Neural progenitor cell (in vitro differentiated cells): ENCODE results near the gene IBA57. TPM values are rescaled to one million over a fixed set of nuclear protein-coding genes. Genes with fewer than 3 reads are reported as not detected.

Experiments
- DNase-seq: peaks from one replicate; pipeline ENCODE4 v3.0.0-alpha.2; 2016; ENCODE audit warnings: low spot score
- H2AFZ ChIP-seq: fragments of 200-600 bp; sonication (generic); replicated peaks from 2 replicates; pipeline ENCODE4 v1.6.1; 2016; ENCODE audit warnings: antibody characterized with exemption
- H3F3A ChIP-seq: fragments of 200-600 bp; sonication (generic); 2 replicates; pipeline ENCODE4 v1.6.1; 2016; ENCODE audit warnings: antibody characterized with exemption, low read depth
- H3K27ac ChIP-seq: fragments of 200-600 bp; sonication (generic); 2 replicates; pipeline ENCODE4 v1.5.1; 2016; ENCODE audit warnings: mild to moderate bottlenecking
- H3K27me3 ChIP-seq: fragments of 200-600 bp; sonication (generic); 2 replicates; pipeline ENCODE4 v1.6.1; 2016; ENCODE audit warnings: mild to moderate bottlenecking, moderate library complexity
- H3K36me3 ChIP-seq: fragments of 200-600 bp; sonication (generic); 2 replicates; pipeline ENCODE4 v1.5.1; 2016
- H3K4me1 ChIP-seq: fragments of 200-600 bp; sonication (generic); 2 replicates; pipeline ENCODE4 v1.6.1; 2016; ENCODE audit warnings: mixed run types
- H3K4me2 ChIP-seq: fragments of 200-600 bp; sonication (generic); 2 replicates; pipeline ENCODE4 v1.6.1; 2016
- H3K4me3 ChIP-seq: fragments of 200-600 bp; sonication (generic); 2 replicates; pipeline ENCODE4 v1.5.1; 2016
- H3K79me2 ChIP-seq: fragments of 200-600 bp; sonication (generic); 2 replicates; pipeline ENCODE4 v1.6.1; 2016; ENCODE audit warnings: low read depth
- H3K9ac ChIP-seq: fragments of 200-600 bp; sonication (generic); 2 replicates; pipeline ENCODE4 v1.6.1; 2016
- H3K9me3 ChIP-seq: fragments of 200-600 bp; sonication (generic); 2 replicates; pipeline ENCODE4 v1.5.1; 2016; ENCODE audit warnings: low read depth
- H4K20me1 ChIP-seq: fragments of 200-600 bp; sonication (generic); 2 replicates; pipeline ENCODE4 v1.6.1; 2016; ENCODE audit warnings: low read depth
- H3K27ac Mint-ChIP-seq: 3 replicates; pipeline ENCODE4 v1.8.0; 2021; ENCODE audit warnings: mixed read lengths
- H3K27me3 Mint-ChIP-seq: 2 replicates; pipeline ENCODE4 v1.8.0; 2022; ENCODE audit warnings: low read depth, mild to moderate bottlenecking, inconsistent platforms, moderate library complexity, mixed read lengths; ENCODE audit not compliant: insufficient read depth
- H3K36me3 Mint-ChIP-seq: 3 replicates; pipeline ENCODE4 v1.8.0; 2021; ENCODE audit warnings: mixed read lengths
- H3K4me1 Mint-ChIP-seq: 3 replicates; pipeline ENCODE4 v1.8.0; 2021; ENCODE audit warnings: mixed read lengths
- H3K4me3 Mint-ChIP-seq: 3 replicates; pipeline ENCODE4 v1.8.0; 2021; ENCODE audit warnings: mild to moderate bottlenecking, moderate library complexity, mixed read lengths
- H3K9me3 Mint-ChIP-seq: 3 replicates; pipeline ENCODE4 v1.8.0; 2020; ENCODE audit warnings: mixed read lengths
- EZH2 ChIP-seq: fragments of 200-600 bp; sonication (generic); IDR thresholded peaks from 2 replicates; pipeline ENCODE4 v1.6.1; 2017; ENCODE audit warnings: antibody characterized with exemption, mild to moderate bottlenecking, moderate library complexity
- EZH2phosphoT487 ChIP-seq: fragments of 200-600 bp; sonication (generic); IDR thresholded peaks from 2 replicates; pipeline ENCODE4 v1.6.1; 2017; ENCODE audit warnings: antibody characterized with exemption
- total RNA-seq: library from RNA; depleted of rRNA; stranded (reverse); fragments of >200 nt; gene quantifications from 2 replicates; pipeline ENCODE4 v1.2.3, GENCODE V29; 2015; ENCODE audit warnings: low replicate concordance
- TF ChIP-seq, protein P1 (sequence below): fragments of 200-600 bp; sonication (generic); IDR thresholded peaks from 2 replicates; pipeline ENCODE4 v1.5.1; 2017; ENCODE audit warnings: antibody characterized with exemption, mild to moderate bottlenecking

Gene IBA57
- total RNA-seq, 1 donor from 2014 or later = 2.2 TPM

DNA sequence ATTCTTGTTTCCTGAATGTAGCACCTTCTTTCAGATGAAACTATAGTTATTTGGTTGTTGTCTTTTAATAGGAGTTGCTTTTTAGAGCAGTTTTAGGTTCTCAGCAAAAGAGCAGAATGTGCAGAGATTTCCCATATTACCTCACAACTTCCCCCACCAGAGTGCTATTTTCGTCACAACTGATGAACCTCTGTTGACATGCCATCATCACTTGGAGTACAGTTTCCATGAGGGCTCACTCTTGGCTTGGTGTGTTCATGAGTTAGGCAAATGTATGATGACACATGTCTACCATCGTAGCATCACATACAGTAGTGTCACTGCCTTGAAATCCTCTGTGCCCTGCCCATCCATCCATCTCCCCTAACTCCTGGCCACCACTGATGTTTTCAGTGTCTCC lies 3.7 kb downstream of the IBA57 start:
- H4K20me1 ChIP-seq = peaks cover 18% of the 10 kb centered on the region
- H3K27me3 Mint-ChIP-seq = peaks cover 3% of the 10 kb centered on the region
- no peaks in the 10 kb centered on the region for H3K27me3 ChIP-seq
- no peak overlapping the region for H3K27ac Mint-ChIP-seq
- peaks cover 4% of the 10 kb centered on the region for H3K4me1 ChIP-seq
- no peaks in the 10 kb centered on the region for H3K9me3 ChIP-seq
- H2AFZ ChIP-seq = no peak overlapping the region
- no peaks in the 10 kb centered on the region for H3K9me3 Mint-ChIP-seq
- H3K36me3 ChIP-seq = no peaks in the 10 kb centered on the region
- no peak overlapping the region for H3K9ac ChIP-seq
- no peak overlapping the region for H3K4me2 ChIP-seq
- TF ChIP-seq, protein P1, sequence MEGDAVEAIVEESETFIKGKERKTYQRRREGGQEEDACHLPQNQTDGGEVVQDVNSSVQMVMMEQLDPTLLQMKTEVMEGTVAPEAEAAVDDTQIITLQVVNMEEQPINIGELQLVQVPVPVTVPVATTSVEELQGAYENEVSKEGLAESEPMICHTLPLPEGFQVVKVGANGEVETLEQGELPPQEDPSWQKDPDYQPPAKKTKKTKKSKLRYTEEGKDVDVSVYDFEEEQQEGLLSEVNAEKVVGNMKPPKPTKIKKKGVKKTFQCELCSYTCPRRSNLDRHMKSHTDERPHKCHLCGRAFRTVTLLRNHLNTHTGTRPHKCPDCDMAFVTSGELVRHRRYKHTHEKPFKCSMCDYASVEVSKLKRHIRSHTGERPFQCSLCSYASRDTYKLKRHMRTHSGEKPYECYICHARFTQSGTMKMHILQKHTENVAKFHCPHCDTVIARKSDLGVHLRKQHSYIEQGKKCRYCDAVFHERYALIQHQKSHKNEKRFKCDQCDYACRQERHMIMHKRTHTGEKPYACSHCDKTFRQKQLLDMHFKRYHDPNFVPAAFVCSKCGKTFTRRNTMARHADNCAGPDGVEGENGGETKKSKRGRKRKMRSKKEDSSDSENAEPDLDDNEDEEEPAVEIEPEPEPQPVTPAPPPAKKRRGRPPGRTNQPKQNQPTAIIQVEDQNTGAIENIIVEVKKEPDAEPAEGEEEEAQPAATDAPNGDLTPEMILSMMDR = no peak
- H3K27ac ChIP-seq = no peak overlapping the region
- H3K4me3 Mint-ChIP-seq = no peak overlapping the region
- peaks cover 27% of the 10 kb centered on the region for H3K79me2 ChIP-seq
- peaks cover 13% of the 10 kb centered on the region for H3K4me1 Mint-ChIP-seq
- no peak overlapping the region for H3K4me3 ChIP-seq
- DNase-seq = no peak
- H3K36me3 Mint-ChIP-seq = peaks cover 6% of the 10 kb centered on the region
- no peaks in the 10 kb centered on the region for H3F3A ChIP-seq

DNA sequence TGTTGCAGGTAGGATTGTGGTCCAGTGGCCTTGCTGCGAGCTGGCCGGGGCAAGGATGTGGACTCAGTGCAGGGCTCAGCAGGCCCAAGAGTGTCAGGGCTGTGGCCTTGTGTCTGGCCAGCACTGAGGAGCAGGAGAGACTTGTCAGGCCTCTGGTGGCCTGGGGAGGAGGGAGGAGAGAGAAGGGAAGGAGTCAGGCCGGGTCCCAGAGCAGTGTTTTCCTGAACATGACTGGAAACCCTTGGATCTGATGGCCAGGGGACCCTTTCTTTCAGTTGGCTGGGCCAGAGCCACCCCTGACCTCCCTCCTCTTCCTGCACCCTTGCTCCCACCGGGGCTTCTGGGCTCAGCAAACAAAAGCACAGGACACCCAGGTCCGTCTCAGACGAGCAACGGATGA lies 5.1 kb downstream of the IBA57 start:
- H3K9me3 ChIP-seq = no peaks in the 10 kb centered on the region
- no peak overlapping the region for H3K4me3 ChIP-seq
- no peak overlapping the region for H3K4me2 ChIP-seq
- Mint-ChIP-seq H3K4me1 (peaks cover 8% of the 10 kb centered on the region), H3K4me3 (no peak overlapping the region), H3K9me3 (no peaks in the 10 kb centered on the region), H3K27ac (peak overlapping the region; percentile 64), H3K27me3 (no peaks in the 10 kb centered on the region), H3K36me3 (peaks cover 6% of the 10 kb centered on the region)
- H3F3A ChIP-seq = no peaks in the 10 kb centered on the region
- H3K4me1 ChIP-seq = peaks cover 4% of the 10 kb centered on the region
- peaks cover 34% of the 10 kb centered on the region for H3K79me2 ChIP-seq
- peak overlapping the region; percentile 20 for H3K9ac ChIP-seq
- no peak overlapping the region for H3K27ac ChIP-seq
- H4K20me1 ChIP-seq = peaks cover 22% of the 10 kb centered on the region
- no peaks in the 10 kb centered on the region for H3K36me3 ChIP-seq
- no peaks in the 10 kb centered on the region for H3K27me3 ChIP-seq
- H2AFZ ChIP-seq = no peak overlapping the region
- no peak for DNase-seq
- TF ChIP-seq, protein P1 = no peak
- TF ChIP-seq EZH2phosphoT487 = no peak
- TF ChIP-seq EZH2 = no peak

DNA sequence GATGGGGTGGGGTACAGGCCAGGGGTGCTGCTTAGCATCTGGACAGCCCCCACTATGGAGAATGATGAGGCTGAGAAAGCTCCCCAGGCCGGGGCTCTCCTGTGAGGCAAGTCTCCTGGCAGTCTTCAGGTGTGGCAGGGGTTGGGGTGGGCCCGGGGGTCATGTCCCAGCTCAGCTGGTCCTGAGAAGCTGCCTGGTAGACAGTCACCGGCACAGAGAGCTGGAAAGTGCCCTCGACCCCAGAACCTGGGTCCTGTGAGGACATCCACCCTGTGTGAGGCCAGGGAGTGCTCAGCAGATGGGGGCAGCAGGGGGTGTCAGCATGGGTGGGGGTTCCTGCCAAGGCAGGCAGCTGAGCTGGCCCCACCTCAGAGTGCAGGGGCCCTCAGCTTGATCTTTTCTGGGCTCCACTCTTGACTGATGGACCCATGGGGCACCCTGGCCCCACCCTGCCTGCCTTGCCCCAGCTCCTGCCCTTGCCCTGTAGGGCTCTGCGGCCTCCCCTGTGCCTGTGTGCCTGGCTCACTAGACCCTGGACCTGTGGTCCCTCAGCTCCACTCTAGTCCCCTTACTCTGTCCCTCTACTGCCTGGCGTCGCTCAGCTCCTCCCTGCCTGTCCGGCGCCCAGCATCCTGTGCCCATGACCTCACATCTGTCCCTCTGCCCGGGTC lies 5.8 kb downstream of the IBA57 start:
- peaks cover 32% of the 10 kb centered on the region for H3K79me2 ChIP-seq
- H3K4me1 ChIP-seq = peaks cover 4% of the 10 kb centered on the region
- no peaks in the 10 kb centered on the region for H3F3A ChIP-seq
- Mint-ChIP-seq H3K4me1 (peaks cover 8% of the 10 kb centered on the region), H3K36me3 (peaks cover 6% of the 10 kb centered on the region), H3K27me3 (no peaks in the 10 kb centered on the region), H3K27ac (no peak overlapping the region), H3K9me3 (no peaks in the 10 kb centered on the region), H3K4me3 (no peak overlapping the region)
- no peaks in the 10 kb centered on the region for H3K36me3 ChIP-seq
- no peak overlapping the region for H3K27ac ChIP-seq
- peaks cover 22% of the 10 kb centered on the region for H4K20me1 ChIP-seq
- no peak for DNase-seq
- TF ChIP-seq EZH2 (no peak), EZH2phosphoT487 (no peak)
- TF ChIP-seq, protein P1 = no peak
- H3K4me2 ChIP-seq = no peak overlapping the region
- no peak overlapping the region for H2AFZ ChIP-seq
- no peak overlapping the region for H3K9ac ChIP-seq
- H3K27me3 ChIP-seq = no peaks in the 10 kb centered on the region
- H3K9me3 ChIP-seq = no peaks in the 10 kb centered on the region
- H3K4me3 ChIP-seq = no peak overlapping the region
